OCI-LY7 (cell line): ENCODE results near the gene GPC2. TPM values are rescaled to one million over a fixed set of nuclear protein-coding genes. Genes with fewer than 3 reads are reported as not detected.

Source experiments
- BruUV-seq: library from RNA; stranded (reverse); fragments of 400-500 nt; replicated peaks from 2 replicates; lab custom pipeline; 2021; lab: Mats Ljungman, UMichigan
- CTCF ChIA-PET: fragments of 300-600 bp; sonication (Branson Sonifier 250); formaldehyde crosslinking; loops from one replicate; lab custom pipeline; 2022; ENCODE audit warnings: antibody characterized with exemption; ENCODE audit not compliant: unreplicated experiment; lab: Charles Lee
- POLR2A ChIA-PET: fragments of 300-600 bp; sonication (Branson Sonifier 250); formaldehyde crosslinking; loops from one replicate; lab custom pipeline; 2022; ENCODE audit warnings: antibody characterized with exemption; lab: Charles Lee
- DNase-seq: peaks from one replicate; pipeline ENCODE4 v3.0.0-alpha.2; 2015; ENCODE audit warnings: low spot score
- H2AFZ ChIP-seq: fragments of 200-600 bp; sonication (generic), shearing (Covaris generic); 2 replicates; pipeline ENCODE4 v1.6.1; 2014; ENCODE audit warnings: mild to moderate bottlenecking, antibody characterized with exemption, low read length, moderate library complexity
- H3K27ac ChIP-seq: fragments of 200-600 bp; sonication (generic); 2 replicates; pipeline ENCODE4 v1.5.1; 2014; ENCODE audit warnings: mixed run types, low read depth, mild to moderate bottlenecking, moderate library complexity, low read length, inconsistent platforms; ENCODE audit not compliant: poor library complexity, severe bottlenecking
- H3K36me3 ChIP-seq: fragments of 200-600 bp; sonication (generic); 2 replicates; pipeline ENCODE4 v1.6.1; 2014; ENCODE audit warnings: mild to moderate bottlenecking, antibody characterized with exemption, low read length, moderate library complexity, mixed read lengths; ENCODE audit not compliant: insufficient read depth
- H3K4me1 ChIP-seq: fragments of 200-600 bp; sonication (generic); 2 replicates; pipeline ENCODE4 v1.5.1; 2014; ENCODE audit warnings: mild to moderate bottlenecking, low read length; ENCODE audit not compliant: insufficient read depth, poor library complexity, severe bottlenecking
- H3K4me2 ChIP-seq: fragments of 200-600 bp; sonication (generic); 2 replicates; pipeline ENCODE4 v1.6.1; 2014; ENCODE audit warnings: mild to moderate bottlenecking, low read length
- H3K4me3 ChIP-seq: fragments of 200-600 bp; sonication (generic); 2 replicates; pipeline ENCODE4 v1.5.1; 2014; ENCODE audit warnings: mild to moderate bottlenecking, low read depth, low read length; ENCODE audit not compliant: poor library complexity, severe bottlenecking
- H3K79me2 ChIP-seq: fragments of 200-600 bp; sonication (generic); 2 replicates; pipeline ENCODE4 v1.6.1; 2016; ENCODE audit warnings: low read depth, mild to moderate bottlenecking, low read length, moderate library complexity, mixed read lengths; ENCODE audit not compliant: insufficient read depth
- H3K9me2 ChIP-seq: fragments of 200-600 bp; sonication (generic); 2 replicates; pipeline ENCODE4 v1.6.1; 2016; ENCODE audit warnings: mild to moderate bottlenecking, low read length, mixed read lengths; ENCODE audit not compliant: insufficient read depth
- H3K9me3 ChIP-seq: fragments of 200-600 bp; sonication (generic); 2 replicates; pipeline ENCODE4 v1.6.1; 2014; ENCODE audit warnings: mild to moderate bottlenecking, mixed run types, low read length, mixed read lengths
- H4K20me1 ChIP-seq: fragments of 200-600 bp; sonication (generic); 2 replicates; pipeline ENCODE4 v1.6.1; 2014; ENCODE audit warnings: mild to moderate bottlenecking, antibody characterized with exemption, low read length, moderate library complexity, mixed read lengths; ENCODE audit not compliant: insufficient read depth
- EZH2phosphoT487 ChIP-seq: fragments of 200-600 bp; sonication (generic); IDR thresholded peaks from 2 replicates; pipeline ENCODE4 v1.6.1; 2018; ENCODE audit warnings: low read depth, borderline replicate concordance, mild to moderate bottlenecking, mixed run types, antibody characterized with exemption, low read length, moderate library complexity, mixed read lengths
- intact Hi-C: fragments of 100-400 bp; cut with micrococcal nuclease; formaldehyde crosslinking; loops from one replicate; pipeline ENCODE4 v1.10.0; 2022; ENCODE audit not compliant: unreplicated experiment
- total RNA-seq, 2 experiments: library from RNA; depleted of rRNA in 1 of 2; stranded (reverse); fragments of >200 nt in 1 of 2; shearing (Covaris generic) in 1 of 2; gene quantifications; 2 replicates each; pipeline ENCODE4 v1.2.3, GENCODE V29; 2014 to 2022
- TF ChIP-seq, protein P1 (sequence below): fragments of 200-600 bp; sonication (generic); conservative IDR thresholded peaks from 2 replicates; pipeline ENCODE4 v1.5.1; 2014; ENCODE audit warnings: mild to moderate bottlenecking, antibody characterized with exemption, low read length, moderate library complexity, mixed read lengths

The GPC2 gene
- total RNA-seq, 2 experiments from 2014 or later, result 20.2 to 23.2 TPM

DNA sequence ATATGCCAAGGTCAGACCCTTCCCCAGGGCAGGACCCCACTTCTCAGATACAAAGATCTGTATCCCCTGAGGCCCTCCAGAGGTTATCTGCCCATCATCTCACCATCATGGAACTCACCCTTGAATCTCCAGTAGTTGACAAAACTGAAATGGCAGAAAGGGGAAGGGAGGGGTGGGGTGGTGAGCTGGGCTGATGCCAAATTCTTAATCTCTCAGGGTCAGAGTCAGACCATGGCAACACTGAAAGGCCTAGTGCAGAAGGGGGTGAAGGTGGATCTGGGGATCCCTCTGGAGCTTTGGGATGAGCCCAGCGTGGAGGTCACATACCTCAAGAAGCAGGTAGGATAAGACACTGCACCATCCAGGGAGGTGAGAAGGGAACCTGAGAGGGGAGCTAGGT lies 54.6 kb downstream of the GPC2 start:
- Histone ChIP-seq H4K20me1 (no peaks in the 10 kb centered on the region), H3K36me3 (peaks cover 25% of the 10 kb centered on the region; the same call in 1 of the 2 replicates), H2AFZ (no peak overlapping the region), H3K9me3 (no peaks in the 10 kb centered on the region), H3K4me3 (no peak overlapping the region), H3K4me2 (no peak overlapping the region), H3K4me1 (peaks cover 35% of the 10 kb centered on the region), H3K9me2 (no peaks in the 10 kb centered on the region), H3K79me2 (peaks cover 27% of the 10 kb centered on the region; the same call in 1 of the 2 replicates), H3K27ac (no peak overlapping the region)
- BruUV-seq, result no TSS peak
- CTCF ChIA-PET, result no interaction called here
- no peak for DNase-seq
- POLR2A ChIA-PET, result interaction anchor here (0.7 to 1.2 kb wide), 2 partner anchors 20 to 22 kb away, joined by 3 to 4 read pairs; no protein-coding TSS in a partner anchor
- intact Hi-C loops, result no loop called here
- no peak for TF ChIP-seq EZH2phosphoT487

DNA sequence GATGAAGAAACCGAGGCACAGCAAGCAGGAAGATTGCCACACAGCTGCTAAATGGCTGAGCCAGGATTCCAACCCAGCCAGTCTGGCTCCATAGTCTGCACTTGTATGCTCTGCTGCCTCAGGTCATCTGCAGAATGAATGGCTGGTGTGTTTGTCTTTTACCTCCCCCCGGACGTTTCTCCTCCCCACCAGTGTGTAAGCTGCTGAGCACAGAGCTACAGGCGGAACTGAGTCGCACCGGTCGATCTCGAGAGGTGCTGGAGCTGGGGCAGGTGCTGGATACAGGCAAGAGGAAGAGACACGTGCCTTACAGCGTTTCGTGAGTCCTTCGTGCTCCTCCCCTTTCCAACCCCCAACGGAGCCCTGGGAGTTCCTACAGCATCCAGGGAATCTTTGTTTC lies 55.1 kb downstream of the GPC2 start:
- Histone ChIP-seq H3K36me3 (peaks cover 28% of the 10 kb centered on the region; the same call in 1 of the 2 replicates), H2AFZ (no peak overlapping the region), H3K27ac (no peak overlapping the region), H3K9me2 (no peaks in the 10 kb centered on the region), H3K4me2 (no peak overlapping the region), H3K4me3 (no peak overlapping the region), H3K79me2 (peaks cover 27% of the 10 kb centered on the region; the same call in 1 of the 2 replicates), H4K20me1 (no peaks in the 10 kb centered on the region), H3K4me1 (peaks cover 33% of the 10 kb centered on the region), H3K9me3 (no peaks in the 10 kb centered on the region)
- DNase-seq, result no peak
- intact Hi-C loops, result no loop called here
- CTCF ChIA-PET, result no interaction called here
- POLR2A ChIA-PET, result no interaction called here
- BruUV-seq, result no TSS peak
- TF ChIP-seq, protein P1, sequence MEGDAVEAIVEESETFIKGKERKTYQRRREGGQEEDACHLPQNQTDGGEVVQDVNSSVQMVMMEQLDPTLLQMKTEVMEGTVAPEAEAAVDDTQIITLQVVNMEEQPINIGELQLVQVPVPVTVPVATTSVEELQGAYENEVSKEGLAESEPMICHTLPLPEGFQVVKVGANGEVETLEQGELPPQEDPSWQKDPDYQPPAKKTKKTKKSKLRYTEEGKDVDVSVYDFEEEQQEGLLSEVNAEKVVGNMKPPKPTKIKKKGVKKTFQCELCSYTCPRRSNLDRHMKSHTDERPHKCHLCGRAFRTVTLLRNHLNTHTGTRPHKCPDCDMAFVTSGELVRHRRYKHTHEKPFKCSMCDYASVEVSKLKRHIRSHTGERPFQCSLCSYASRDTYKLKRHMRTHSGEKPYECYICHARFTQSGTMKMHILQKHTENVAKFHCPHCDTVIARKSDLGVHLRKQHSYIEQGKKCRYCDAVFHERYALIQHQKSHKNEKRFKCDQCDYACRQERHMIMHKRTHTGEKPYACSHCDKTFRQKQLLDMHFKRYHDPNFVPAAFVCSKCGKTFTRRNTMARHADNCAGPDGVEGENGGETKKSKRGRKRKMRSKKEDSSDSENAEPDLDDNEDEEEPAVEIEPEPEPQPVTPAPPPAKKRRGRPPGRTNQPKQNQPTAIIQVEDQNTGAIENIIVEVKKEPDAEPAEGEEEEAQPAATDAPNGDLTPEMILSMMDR, result no peak
- no peak for TF ChIP-seq EZH2phosphoT487

DNA sequence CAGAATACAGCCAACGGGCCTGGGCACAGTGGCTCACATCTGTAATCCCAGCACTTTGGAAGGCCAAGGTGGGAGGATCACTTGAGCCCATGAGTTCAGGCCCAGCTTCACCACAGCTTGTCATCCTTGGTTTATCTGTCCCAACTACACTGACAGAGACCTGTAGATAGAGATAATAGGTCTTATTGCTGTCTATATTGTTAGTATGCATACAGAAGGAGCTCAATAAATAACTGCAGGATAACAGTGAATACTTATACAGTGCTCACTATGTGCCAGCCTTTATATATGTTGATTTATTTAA lies 56.5 kb downstream of the GPC2 start:
- Histone ChIP-seq H3K4me2 (peak overlapping the region; percentile 85), H3K9me3 (no peaks in the 10 kb centered on the region), H3K27ac (peak overlapping the region; percentile 73), H3K79me2 (peaks cover 26% of the 10 kb centered on the region; the same call in 1 of the 2 replicates), H4K20me1 (no peaks in the 10 kb centered on the region), H3K4me1 (peaks cover 28% of the 10 kb centered on the region), H3K4me3 (peak overlapping the region; percentile 80), H3K9me2 (no peaks in the 10 kb centered on the region), H3K36me3 (peaks cover 32% of the 10 kb centered on the region), H2AFZ (peak overlapping the region; percentile 84; the same call in 1 of the 2 replicates)
- TF ChIP-seq, protein P1, result no peak
- no TSS peak for BruUV-seq
- ChIA-PET CTCF (interaction anchor here (0.6 kb wide), 1 partner anchor 33 kb away, joined by 3 read pairs; no protein-coding TSS in a partner anchor), POLR2A (interaction anchor here (0.6 to 2.2 kb wide), 6 partner anchors 19 to 96 kb away, joined by 3 to 10 read pairs (median 4); partner anchors contain the start of genes AP4M1, LAMTOR4 and MCM7)
- intact Hi-C loops, result no loop called here
- no peak for DNase-seq
